Activated CD8-positive, alpha-beta memory T cell treated with anti-CD3 and anti-CD28 coated beads, Interleukin-2, amount 50 U/mL, for 48 hours (primary cell): ENCODE measurements around the gene TUSC2.
"Not testable (repeated sequence)": the region's sequence is repeated elsewhere in the genome, so short reads cannot be mapped to it uniquely, and the experiment has no call there.

Experiments used
- DNase-seq: peaks from one replicate; pipeline ENCODE4 v3.0.0-alpha.2; 2020

TUSC2 gene

GRCh38 chr3:50293079-50293801 is 34.8 kb downstream of the TUSC2 start:
- no peak for DNase-seq

GRCh38 chr3:50292159-50293078 is 35.6 kb downstream of the TUSC2 start, which contains the start of gene IFRD2:
TSS of gene IFRD2 (minus strand) at chr3:50292429. CDS start at chr3:50292274, 155 bp downstream.
- peak; percentile 95 for DNase-seq

- no peak for DNase-seq
These were observed 37.8 kb downstream of the TUSC2 start for GRCh38 chr3:50290161-50290641.

- DNase-seq: no peak
These were observed 38.9 kb downstream of the TUSC2 start for GRCh38 chr3:50289130-50289529.

GRCh38 chr3:50288387-50289007 is 39.5 kb downstream of the TUSC2 start:
- no peak for DNase-seq

- no peak for DNase-seq
These were observed 40.8 kb downstream of the TUSC2 start for GRCh38 chr3:50287262-50287661.

GRCh38 chr3:50286322-50287227 is 41.4 kb downstream of the TUSC2 start:
- DNase-seq: no peak

GRCh38 chr3:50284121-50284520 is 43.9 kb downstream of the TUSC2 start:
- DNase-seq: not testable (repeated sequence)

GRCh38 chr3:50279255-50280016 is 48.6 kb downstream of the TUSC2 start:
- no peak for DNase-seq

- DNase-seq: no peak
These were observed 49.2 kb downstream of the TUSC2 start, which contains the start of gene LSMEM2 for GRCh38 chr3:50278880-50279224. TSS of gene LSMEM2 (plus strand) at chr3:50279087. CDS start at chr3:50279114, 27 bp downstream.

GRCh38 chr3:50278123-50278879 is 49.7 kb downstream of the TUSC2 start:
- no peak for DNase-seq

- DNase-seq: no peak
These were observed 51.3 kb downstream of the TUSC2 start for GRCh38 chr3:50276762-50277101.

- DNase-seq: no peak
These were observed 51.8 kb downstream of the TUSC2 start for GRCh38 chr3:50275996-50276761.

GRCh38 chr3:50275141-50275995 is 52.7 kb downstream of the TUSC2 start:
- no peak for DNase-seq
